UCSD-AML1 (cell line): ENCODE measurements around the gene OTOG.

Experiments used
- DNase-seq: peaks from one replicate; lab custom pipeline; 2025; ENCODE audit not compliant: unreplicated experiment; lab: John Stamatoyannopoulos, UW

The OTOG gene

DNA sequence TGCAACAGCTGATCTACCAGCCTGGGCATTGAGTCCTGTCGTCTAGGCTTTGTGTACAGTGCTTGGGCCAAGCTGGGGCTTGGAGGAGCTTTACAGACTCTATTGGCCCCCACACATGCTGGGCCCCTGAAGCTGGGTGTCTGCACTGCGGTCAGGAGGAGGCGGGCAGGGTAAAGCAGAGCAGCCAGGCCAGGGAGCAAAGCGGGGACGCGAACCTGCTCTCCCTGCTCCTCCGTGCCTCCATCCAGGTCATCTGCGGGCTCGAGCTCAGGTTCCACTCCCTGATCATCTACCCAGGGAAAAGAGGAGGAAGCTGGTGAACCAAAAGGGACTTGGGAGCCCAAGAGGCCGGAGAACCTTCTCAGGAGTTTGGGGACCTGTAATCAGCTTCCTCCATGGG lies 29.9 kb upstream of the OTOG start:
- DNase-seq: no peak

DNA sequence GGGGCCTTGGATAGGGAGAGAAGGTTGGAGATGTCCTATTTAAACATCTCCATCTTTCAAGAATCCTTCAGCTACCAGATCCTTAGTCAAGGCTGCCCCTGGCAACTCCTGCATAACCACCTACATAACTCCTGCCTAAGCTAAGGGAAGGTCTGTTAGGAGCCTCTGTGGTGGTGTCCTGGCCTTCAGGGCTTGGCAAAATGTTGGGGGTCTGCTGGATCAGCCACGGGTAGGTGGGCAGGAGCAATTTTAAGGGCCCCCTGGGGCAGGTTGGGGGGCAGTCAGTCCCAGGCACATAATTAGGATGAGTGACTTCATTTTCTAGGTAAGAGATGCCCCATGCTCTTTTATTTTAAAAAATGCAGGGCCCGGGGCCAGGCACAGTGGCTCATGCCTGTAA lies 28.7 kb upstream of the OTOG start:
- no peak for DNase-seq

DNA sequence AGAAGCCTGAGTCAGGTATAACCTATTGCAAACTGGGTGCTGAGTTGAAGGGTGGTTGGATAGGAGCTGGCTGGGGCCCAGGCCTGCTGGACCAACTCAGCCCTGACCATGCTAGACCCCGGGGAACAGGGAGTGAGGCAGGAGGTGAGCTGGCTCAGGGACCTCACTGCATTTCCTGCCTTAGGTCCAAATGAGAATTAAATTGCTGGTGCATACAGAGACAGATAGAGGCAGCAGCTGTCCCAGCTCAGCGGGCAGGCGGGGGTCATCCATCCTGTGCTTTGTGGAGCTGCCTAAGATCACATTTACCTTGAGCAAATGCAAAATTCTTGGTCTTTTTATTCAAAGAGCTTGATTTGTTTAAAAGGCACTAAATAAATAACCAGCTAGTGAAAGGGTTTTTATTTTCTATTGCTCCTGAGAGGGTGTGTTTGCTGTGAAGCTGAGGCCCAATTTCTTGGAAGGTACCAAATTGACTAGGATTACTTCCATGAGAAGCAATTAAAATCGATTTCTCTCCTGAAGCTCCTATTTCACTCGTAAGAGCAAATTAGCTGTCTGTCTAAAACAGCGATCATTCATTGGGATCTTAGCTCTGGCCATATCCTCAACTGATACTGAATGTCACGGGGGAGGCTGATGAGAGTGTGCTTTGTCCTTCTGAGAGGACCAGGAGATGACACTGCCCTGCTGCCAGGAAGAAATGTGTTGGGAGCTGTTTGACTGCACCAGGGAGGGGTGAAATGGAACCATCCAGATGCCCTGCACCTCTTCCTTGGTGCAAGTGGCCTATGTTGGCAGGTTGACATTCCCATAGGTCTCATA lies 27.8 kb upstream of the OTOG start:
- no peak for DNase-seq

DNA sequence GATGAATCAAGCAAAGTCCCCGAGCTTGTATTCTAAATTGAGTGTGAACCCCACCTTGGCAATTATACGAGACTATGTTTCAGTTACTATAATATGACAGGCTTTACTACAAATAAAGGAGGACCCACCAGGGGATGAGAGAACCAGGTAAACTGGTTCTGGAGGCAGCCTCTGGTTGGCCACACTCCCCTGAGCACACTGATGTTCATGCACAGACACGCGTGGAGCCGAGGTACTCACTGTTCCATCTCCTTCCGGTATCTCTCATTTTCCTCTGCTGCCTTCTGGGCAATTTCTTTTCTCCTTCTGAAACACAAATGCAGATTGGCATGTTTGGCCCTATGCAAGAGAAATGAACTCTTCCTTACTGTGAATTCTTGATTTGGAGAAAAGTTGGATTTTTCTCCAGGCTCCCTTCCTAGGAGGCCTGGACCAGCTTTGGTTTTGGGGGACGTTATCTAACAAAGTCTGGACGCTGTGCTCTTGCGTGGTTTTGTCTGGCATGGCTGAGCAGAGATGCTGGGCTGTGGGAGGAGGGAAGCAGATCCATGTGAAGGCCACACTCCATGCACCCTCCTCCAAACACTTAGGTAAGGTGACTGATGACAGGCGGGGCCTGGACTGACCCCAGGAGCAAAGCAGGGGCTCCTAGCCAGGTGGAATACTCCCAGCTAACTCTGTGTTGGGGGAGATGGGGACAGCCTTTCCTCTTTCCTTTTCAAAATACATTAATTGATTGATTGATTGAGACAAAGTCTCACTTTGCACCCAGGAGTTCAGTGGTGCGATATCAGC lies 25.8 kb upstream of the OTOG start:
- no peak for DNase-seq

DNA sequence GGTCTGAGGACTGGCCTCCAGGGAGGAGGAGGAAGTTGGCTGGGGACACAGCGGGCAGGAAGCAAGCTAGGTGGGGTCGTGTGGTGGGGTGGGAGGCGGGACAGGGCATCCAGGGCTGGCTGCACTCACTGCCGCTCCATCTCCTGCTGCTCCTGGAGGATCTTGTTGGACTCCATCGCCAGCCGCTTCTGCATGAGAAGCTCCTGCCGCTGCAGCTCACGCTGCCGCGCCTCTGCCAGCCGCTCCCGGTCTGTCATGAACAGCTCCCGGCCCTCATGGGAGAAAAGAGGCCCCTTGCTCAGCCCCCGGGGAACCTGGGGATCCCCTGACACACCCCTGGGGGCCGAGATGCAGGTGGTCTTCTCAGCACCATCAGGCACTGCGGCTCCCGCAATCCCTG lies 24.4 kb upstream of the OTOG start:
- DNase-seq: no peak

DNA sequence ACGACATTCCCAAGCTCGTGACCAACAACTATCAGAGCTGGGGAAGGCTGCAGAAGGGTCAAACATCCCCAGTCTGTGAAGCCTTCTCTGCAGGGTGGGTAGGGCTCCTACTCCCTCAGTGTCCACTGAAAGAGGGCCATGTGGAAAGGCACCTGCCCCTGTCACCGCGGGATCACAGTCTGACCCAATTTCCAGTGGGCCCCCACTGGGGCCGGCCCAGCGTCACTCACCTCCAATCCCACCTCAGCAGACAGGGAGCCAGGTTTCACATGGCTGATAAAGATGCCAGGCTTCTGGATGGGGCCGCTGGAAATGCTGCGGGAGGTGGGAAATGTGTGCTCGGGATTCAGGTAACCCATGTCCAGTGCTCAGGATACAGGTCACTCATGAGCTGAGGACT lies 22.8 kb upstream of the OTOG start:
- DNase-seq: no peak

DNA sequence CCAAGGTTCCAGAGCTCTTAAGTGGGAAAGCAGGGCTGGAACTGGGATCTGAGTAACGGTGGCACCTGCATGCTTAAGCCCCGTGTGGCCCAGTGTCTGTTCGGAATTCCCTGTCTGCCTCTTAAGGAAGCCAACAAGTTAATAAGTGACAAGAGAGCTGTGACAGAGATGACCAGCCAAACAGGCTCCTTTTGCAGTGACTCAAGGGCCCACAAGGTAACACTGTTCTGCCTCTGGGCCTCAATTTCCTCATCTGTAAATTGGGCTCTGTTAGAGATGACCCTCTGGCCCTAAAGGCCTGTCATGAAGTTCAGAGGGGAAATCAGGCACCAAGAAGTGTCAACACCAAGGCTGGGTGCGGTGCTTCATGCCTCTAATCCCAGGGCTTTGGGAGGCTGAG lies 21.5 kb upstream of the OTOG start:
- no peak for DNase-seq

DNA sequence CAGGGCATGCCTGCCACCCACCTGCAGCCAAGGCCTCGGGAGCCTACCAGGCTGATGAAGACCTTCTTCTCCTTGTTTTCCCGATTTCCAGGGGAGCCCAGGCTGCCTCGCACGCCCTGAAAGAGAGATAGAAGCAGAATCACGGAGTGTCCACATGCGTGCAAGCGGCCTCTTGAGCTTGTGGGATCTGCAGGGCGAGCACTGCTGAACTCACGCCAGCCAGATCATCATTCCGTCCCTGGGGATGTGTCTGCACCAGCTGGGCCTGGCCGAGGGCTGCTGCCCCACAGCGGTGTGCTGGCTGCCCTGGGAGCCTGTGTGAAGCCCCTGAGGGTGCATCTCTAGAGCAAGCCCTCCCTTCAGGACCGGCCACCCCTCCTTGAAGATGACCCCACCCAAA lies 20.7 kb upstream of the OTOG start:
- DNase-seq: no peak

DNA sequence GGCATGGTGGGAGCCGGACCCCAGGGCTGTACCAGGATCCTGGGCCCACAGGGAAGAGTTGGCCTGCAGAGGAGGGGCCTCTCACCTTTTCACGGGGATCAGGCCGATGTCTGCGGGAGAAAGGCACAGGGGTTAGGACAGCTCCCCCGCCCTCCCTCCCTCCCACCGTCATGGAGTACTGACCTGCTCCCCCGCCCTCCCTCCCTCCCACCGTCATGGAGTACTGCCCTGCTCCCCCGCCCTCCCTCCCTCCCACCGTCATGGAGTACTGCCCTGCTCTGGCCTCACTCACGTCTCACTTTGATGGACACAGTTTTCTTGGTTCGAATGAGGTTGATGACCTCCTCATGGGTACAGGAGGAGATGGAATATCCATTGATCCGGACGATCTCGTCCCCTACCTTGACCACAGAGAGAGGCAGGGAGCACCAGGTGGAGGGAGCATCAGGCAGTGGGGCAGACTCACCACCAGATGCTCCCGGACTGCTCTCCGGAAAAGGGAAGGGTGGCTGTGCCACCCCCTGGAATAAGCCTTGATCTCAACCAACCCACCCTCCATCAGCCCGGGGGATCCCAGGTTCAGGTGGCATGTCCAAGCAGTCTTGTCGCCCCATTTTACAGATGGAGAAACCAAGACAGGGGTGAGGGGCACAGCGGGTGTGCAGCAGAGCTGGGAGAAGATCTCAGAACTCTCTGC lies 20.0 kb upstream of the OTOG start:
- no peak for DNase-seq

DNA sequence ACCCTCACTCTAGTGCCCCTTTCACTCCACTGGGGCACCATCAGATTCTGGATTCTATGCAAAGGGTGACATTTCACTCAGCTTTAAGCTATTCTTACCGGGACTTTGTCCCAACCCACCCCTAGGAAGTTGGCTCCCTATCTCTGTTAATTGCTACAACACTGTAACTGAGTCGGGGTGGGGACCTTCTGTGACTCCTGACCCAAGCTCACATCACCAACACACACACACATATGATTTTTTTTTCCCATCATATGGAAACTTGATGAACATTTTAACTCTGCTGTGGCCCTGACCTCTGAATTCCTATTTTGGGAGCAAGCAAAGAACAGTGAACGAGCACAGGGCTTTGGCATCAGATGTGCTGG lies 19.4 kb upstream of the OTOG start:
- DNase-seq: no peak

DNA sequence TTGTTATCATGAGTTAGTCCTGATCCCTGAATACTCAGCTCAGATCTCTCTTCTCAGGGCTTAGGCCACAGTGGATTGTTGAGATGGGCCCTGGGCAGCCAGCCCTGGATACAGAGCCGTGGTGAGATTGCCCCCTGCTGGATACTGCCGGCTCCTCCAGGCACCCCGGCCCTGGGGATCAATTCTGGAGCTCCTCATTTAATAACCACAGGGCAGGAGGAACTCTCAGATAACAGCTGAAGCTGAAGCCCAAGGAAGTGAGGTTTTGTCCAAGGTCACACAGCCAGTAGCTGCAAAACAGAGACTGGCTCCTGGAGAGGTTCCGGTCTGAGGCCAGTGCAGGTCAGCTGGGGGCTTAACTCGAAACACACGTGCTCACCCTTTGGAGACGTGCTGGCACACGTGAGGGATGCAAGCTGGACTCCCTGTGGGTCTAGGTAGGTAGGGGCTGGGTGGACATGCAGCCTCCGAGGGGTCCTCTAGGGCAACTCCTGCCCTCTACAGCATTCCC lies 18.8 kb upstream of the OTOG start:
- peak; percentile 75 for DNase-seq

DNA sequence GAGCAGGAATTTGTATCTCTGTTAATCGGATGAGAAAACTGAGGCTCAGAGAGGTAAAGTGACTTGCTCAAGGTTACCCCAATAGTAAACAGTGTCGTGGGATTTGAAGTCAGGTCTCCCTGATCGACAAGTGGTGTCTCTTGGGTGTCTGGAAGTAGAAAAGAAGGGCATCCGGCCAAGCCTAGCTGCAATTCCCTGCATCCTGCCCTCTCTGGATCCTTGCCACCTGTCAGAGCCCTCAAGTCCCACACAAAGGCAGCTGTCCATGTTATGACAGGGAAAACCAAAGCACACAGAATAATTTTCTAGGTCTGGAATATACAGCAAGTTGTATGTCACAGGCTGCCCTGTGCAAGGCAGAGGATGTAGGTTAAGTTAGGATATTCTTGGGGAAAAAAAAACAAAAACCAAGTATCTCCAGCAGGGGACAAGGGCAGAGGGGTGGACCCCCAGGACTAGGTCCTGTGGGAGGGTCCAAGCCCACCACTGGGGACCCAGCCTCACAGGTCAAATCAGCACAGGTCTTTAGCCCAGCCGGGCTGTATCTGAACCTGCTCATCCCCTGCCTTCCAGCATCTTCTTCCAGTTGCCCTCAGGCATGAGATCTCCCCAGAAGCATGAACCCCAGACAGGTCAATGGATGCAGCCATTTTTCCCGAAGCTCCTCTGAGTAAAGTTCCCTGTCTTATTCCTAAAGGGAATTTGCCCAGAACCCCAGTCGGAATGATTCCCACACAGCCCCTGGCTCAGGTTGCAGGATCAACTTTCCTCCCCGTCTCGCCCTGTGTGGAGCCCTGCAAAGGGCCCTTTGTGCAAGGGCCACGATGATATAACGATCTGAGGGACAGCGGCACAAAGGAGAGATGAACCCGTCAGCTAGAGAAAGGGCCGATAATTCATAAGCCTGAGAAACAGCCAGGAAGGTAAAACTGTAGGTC lies 17.9 kb upstream of the OTOG start:
- DNase-seq: no peak

DNA sequence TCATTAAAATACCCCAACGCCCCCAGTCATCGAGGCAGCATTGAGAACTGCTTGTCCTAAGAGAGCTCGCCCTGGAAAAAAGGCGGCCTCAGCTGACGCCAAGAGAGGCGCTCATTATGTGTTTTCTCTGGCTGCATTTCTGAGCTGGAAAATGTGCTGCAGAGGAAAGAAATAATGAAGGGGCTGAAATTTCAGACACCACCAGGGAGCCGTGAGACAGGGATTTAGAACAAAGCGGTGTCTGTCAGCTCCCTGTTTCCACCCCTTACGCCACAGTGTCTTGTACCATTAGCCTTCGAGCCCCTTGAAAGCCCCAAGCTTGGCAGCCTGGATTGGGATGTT lies 17.2 kb upstream of the OTOG start:
- no peak for DNase-seq

DNA sequence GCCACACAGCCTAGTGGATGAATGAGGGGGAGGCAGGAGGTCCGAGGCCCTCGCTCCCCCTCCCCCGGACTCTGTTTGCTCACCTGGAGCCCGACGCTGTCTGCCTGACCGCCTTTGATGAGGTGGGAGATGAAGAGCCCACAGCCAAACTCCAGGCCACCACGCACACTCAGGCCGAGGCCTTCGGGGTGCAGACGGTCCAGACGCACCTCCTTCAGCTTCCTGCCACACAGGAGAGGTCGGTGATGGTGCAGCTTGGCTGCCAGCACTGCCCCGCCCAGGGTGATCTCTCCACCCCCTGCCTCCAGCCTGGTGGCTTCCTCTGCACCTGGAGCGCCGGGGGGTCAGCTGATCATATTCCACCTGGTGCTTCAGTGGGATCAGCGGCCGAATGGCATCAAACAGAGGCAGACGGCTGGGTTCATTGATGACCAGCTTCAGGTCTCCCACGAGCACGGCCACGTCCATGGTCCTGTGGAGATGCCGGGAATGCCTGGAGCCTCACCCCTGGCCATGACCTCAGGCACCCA lies 15.9 kb upstream of the OTOG start:
- DNase-seq: no peak

DNA sequence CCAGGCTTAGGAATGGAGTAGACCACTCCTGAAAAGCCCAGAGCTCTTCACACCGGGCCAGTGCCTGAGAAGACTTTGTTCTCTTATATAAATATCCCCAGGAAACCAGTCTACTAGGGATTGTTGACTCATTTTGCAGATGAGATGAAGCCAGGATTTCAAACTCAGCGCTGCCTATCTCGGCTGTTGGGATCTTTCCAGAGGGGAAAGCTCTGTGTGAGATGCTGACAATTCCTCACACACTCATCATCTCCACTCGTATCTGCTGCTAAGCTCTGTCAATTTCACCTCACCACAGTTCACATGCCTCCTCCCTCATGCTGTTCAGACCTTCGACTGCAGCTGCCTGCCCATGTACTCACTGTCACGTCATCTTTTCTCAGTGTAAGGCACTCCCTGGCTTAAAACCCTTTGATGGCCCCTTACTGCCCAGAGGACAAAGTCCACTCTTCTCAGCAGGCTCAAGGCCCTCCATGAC lies 15.4 kb upstream of the OTOG start:
- DNase-seq: no peak

DNA sequence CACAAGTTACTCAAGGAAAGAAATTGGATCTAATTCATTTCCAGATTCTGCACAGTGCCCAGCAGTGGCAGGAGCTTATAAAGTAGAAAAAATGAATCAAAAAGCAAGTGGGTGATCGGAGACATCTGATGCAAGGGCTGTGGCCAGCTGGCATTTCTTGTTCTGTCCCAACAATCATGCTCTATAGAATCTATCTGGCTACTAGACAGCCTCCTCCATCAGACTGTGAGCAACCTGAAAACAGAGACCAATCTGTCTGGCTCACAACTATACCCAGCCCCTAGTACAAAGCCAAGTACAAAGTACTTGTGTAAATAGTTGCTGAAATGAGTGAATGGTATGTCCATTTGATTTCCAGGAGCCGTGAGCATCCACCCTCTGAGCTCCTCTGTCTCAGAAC lies 14.3 kb upstream of the OTOG start:
- no peak for DNase-seq

DNA sequence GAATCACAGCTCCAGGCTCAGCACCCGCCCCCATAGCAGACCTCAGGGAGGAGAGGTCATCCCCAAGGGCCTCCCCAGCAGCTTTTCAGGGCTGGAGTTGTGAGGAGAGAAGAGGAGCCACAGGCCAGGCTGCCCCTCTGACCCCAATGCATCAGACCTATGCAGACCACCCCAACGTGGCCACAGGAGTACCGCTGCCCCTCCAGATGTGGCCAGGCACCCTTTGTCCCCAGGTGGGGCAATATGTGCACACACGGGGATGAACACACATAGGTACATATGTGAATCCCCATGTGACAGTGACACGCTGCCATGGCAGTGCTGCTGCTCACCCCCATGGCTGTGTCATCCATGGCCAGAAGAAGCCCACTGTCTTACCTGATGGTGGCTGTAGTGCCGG lies 13.7 kb upstream of the OTOG start:
- no peak for DNase-seq

DNA sequence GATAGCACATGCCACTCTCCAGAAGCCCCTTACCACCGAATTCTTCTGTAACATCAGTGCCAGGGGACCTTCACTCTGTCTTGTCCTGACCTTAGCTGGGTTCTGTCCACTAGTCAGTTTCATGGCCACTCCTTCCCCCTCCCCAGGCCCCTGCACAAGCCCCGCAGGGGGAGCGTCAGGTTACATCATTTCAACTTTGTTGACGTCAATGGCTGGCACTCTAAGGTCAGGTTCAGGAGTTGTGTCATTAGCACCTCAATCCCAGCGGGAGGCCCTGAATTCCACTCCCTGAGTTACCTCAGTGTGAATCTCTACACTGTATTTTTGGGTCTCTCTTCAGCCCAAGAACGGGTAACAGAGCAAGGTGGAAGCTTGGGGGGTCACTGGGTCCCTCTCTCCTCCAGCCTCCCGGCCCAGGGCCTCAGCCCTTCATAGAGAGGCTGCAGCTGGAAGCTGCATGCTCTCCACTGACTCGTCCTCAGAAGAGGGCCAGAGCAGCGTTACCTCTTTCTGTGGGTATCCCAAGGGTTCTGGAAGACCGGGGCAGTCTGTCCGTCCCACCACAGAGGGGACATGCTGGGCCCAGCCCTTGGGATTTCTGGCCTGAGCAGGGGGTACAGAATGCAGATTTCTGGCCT lies 13.2 kb upstream of the OTOG start:
- no peak for DNase-seq

DNA sequence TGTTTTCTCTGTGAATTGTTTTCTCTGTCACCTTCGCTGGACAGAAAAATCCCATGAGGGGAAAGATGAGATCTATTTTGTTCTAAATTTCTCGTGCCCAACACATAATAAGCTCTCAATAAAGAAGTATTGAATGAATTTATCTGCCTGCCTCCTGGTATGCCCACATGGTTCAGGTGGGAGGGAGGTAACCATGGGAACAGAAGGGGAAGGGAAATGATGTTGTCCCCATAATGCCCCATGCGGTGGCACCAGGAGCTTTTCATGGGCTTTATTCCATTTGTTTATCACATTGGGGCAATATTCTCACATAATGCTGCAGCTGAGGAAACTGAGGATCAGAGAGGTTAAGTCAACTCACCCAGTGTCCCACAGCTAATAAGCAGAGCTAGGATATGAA lies 11.6 kb upstream of the OTOG start:
- no peak for DNase-seq

DNA sequence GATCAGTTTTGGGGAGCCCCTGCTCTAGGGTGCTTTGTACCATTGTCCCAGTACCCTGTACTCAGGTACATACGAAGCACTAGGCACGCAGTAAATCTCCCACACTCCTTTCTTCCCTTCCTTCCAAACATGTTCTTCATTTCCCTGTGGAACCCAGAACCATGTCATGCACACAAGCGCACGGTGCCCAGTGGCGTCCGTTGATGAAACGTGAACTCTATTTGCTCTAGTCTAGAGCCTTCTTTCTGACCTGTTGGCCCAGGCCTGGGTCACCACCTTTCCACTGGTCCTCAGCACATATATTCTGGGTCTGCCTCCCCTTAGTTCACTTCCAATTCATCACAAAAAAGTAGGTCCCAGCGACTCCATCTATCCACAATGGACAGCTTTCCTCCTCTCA lies 9.8 kb upstream of the OTOG start:
- DNase-seq: no peak
